Hematopoietic multipotent progenitor cell treated with erythropoietin and hydrocortisone succinate and interleukin-3 and kit ligand, for 6 days (in vitro differentiated cells): ENCODE results near the gene WDR45B.
A peak's percentile ranks its signal among the peaks of the same experiment; 100 is the strongest.

Experiments
- DNase-seq: peaks from one replicate; pipeline ENCODE4 v3.0.0-alpha.2; 2015

Gene WDR45B

GRCh38 chr17:82619641-82620040 lies 28.6 kb downstream of the WDR45B start:
- no peak for DNase-seq

- DNase-seq: no peak
These were observed 29.0 kb downstream of the WDR45B start for GRCh38 chr17:82619211-82619610.

GRCh38 chr17:82616021-82616711 lies 32.1 kb downstream of the WDR45B start:
- no peak for DNase-seq

GRCh38 chr17:82615084-82616020 lies 32.9 kb downstream of the WDR45B start:
- DNase-seq: no peak

- DNase-seq: no peak
These were observed 34.1 kb downstream of the WDR45B start for GRCh38 chr17:82614095-82614631.

GRCh38 chr17:82613283-82614094 lies 34.8 kb downstream of the WDR45B start:
- no peak for DNase-seq

GRCh38 chr17:82611140-82612058 lies 36.8 kb downstream of the WDR45B start:
- DNase-seq: peak; percentile 34

- DNase-seq: no peak
These were observed 38.6 kb downstream of the WDR45B start for GRCh38 chr17:82609655-82610054.

- DNase-seq: no peak
These were observed 39.4 kb downstream of the WDR45B start for GRCh38 chr17:82608816-82609215.

GRCh38 chr17:82605939-82606600 lies 42.2 kb downstream of the WDR45B start:
- no peak for DNase-seq

GRCh38 chr17:82604532-82604931 lies 43.7 kb downstream of the WDR45B start:
- DNase-seq: no peak

- DNase-seq: peak; percentile 96
These were observed 44.2 kb downstream of the WDR45B start for GRCh38 chr17:82603981-82604448.

GRCh38 chr17:82602986-82603710 lies 45.1 kb downstream of the WDR45B start:
- no peak for DNase-seq

- DNase-seq: no peak
These were observed 45.8 kb downstream of the WDR45B start for GRCh38 chr17:82602487-82602886.

GRCh38 chr17:82601447-82602000 lies 46.7 kb downstream of the WDR45B start:
- DNase-seq: no peak

- DNase-seq: no peak
These were observed 47.4 kb downstream of the WDR45B start for GRCh38 chr17:82600731-82601446.

GRCh38 chr17:82599674-82600661 lies 48.3 kb downstream of the WDR45B start:
- DNase-seq: no peak
